Keratinocyte (primary cell): ENCODE measurements around the gene MYO9A. TPM values are rescaled to one million over a fixed set of nuclear protein-coding genes. Genes with fewer than 3 reads are reported as not detected.

Experiments used
- DNase-seq: peaks from one replicate; pipeline ENCODE4 v3.0.0-alpha.2; 2011; ENCODE audit warnings: low read depth, missing footprints, low spot score
- FAIRE-seq: peaks from 2 replicates; lab custom pipeline; 2011; peaks lifted over from hg19 to GRCh38; lab: Jason Lieb, UNC
- H2AFZ ChIP-seq: 2 replicates; pipeline ENCODE4 v1.6.0; 2012; ENCODE audit warnings: low read length, control low read depth, inconsistent platforms; ENCODE audit not compliant: control insufficient read depth
- H3K27ac ChIP-seq: 2 replicates; pipeline ENCODE4 v1.5.1; 2011; ENCODE audit warnings: low read length; ENCODE audit not compliant: control insufficient read depth, insufficient read depth
- H3K27me3 ChIP-seq: 3 replicates; pipeline ENCODE4 v1.6.0; 2011; ENCODE audit warnings: low read length; ENCODE audit not compliant: control insufficient read depth, insufficient read depth; ENCODE audit errors: extremely low read depth
- H3K36me3 ChIP-seq, 2 experiments: 2 replicates in 1 of 2; 3 replicates in 1 of 2; pipeline ENCODE4 v1.5.1; 2011; ENCODE audit warnings: low read length in 2 of 2, mild to moderate bottlenecking in 1 of 2; ENCODE audit not compliant: control insufficient read depth in 2 of 2, insufficient read depth in 2 of 2; ENCODE audit errors: extremely low read depth in 1 of 2
- H3K4me1 ChIP-seq: 3 replicates; pipeline ENCODE4 v1.5.1; 2011; ENCODE audit warnings: low read length; ENCODE audit not compliant: control insufficient read depth, insufficient read depth; ENCODE audit errors: extremely low read depth
- H3K4me2 ChIP-seq: 3 replicates; pipeline ENCODE4 v1.6.0; 2011; ENCODE audit warnings: low read depth, low read length; ENCODE audit not compliant: control insufficient read depth, insufficient read depth; ENCODE audit errors: extremely low read depth
- H3K4me3 ChIP-seq, 3 experiments: fragments of 200-600 bp in 1 of 3; sonication (generic) in 1 of 3; 2 replicates in 2 of 3; 3 replicates in 1 of 3; pipeline ENCODE4 v1.5.1; 2011 to 2016; ENCODE audit warnings: low read length in 3 of 3, mild to moderate bottlenecking in 3 of 3, control low read depth in 2 of 3, inconsistent platforms in 1 of 3, low read depth in 1 of 3, mixed read lengths in 1 of 3, mixed run types in 1 of 3, moderate library complexity in 1 of 3; ENCODE audit not compliant: control insufficient read depth in 2 of 3, insufficient read depth in 2 of 3; ENCODE audit errors: extremely low read depth in 1 of 3
- H3K79me2 ChIP-seq: 2 replicates; pipeline ENCODE4 v1.6.0; 2012; ENCODE audit warnings: low read length; ENCODE audit not compliant: control insufficient read depth, insufficient read depth
- H3K9ac ChIP-seq: 3 replicates; pipeline ENCODE4 v1.6.0; 2011; ENCODE audit warnings: low read length; ENCODE audit not compliant: control insufficient read depth, insufficient read depth; ENCODE audit errors: extremely low read depth
- H3K9me1 ChIP-seq: 3 replicates; pipeline ENCODE4 v1.6.0; 2011; ENCODE audit warnings: low read length; ENCODE audit not compliant: control insufficient read depth, insufficient read depth; ENCODE audit errors: extremely low read depth
- H3K9me3 ChIP-seq: 2 replicates; pipeline ENCODE4 v1.5.1; 2012; ENCODE audit warnings: low read depth, low read length; ENCODE audit not compliant: control insufficient read depth
- H4K20me1 ChIP-seq: 3 replicates; pipeline ENCODE4 v1.6.0; 2011; ENCODE audit warnings: low read length; ENCODE audit not compliant: control insufficient read depth, insufficient read depth; ENCODE audit errors: extremely low read depth
- EZH2 ChIP-seq: IDR thresholded peaks from one replicate; pipeline ENCODE4 v1.6.1; 2012; ENCODE audit warnings: inconsistent platforms, mild to moderate bottlenecking, low read length, moderate library complexity
- dilution Hi-C: fragments of 300-500 bp; cut with MboI; formaldehyde crosslinking; loops from one replicate; pipeline ENCODE4 v1.7.0; 2020; ENCODE audit warnings: low sequenced_read_pairs; ENCODE audit not compliant: extremely low pct_ligation_motif_present
- polyA plus RNA-seq, 5 experiments: library from polyadenylated mRNA; depleted of rRNA in 3 of 5; stranded (reverse) in 3 of 5; stranded (forward) in 1 of 5; unstranded in 1 of 5; fragments of >200 nt; gene quantifications; 1 replicate in 1 of 5; 2 replicates in 3 of 5; 3 replicates in 1 of 5; pipeline versions ENCODE4 v1.2.1 to v1.2.3, GENCODE V29; 2011 to 2012; ENCODE audit warnings: missing spikeins in 2 of 5, low read depth in 1 of 5, low replicate concordance in 1 of 5
- TF ChIP-seq, protein P1 (sequence below), 3 experiments: IDR thresholded peaks in 1 of 3; conservative IDR thresholded peaks in 1 of 3; optimal IDR thresholded peaks in 1 of 3; 2 replicates in 2 of 3; 3 replicates in 1 of 3; pipeline versions ENCODE3 to v1.5.1; 2011; ENCODE audit warnings: low read length in 3 of 3, mild to moderate bottlenecking in 3 of 3, moderate library complexity in 2 of 3, control low read depth in 1 of 3, inconsistent platforms in 1 of 3; ENCODE audit not compliant: insufficient read depth in 2 of 3; ENCODE audit errors: extremely low read depth in 1 of 3

Gene MYO9A
- polyA plus RNA-seq, 1 donor (not counting 4 experiments of a cell fraction or from before 2014, with no cell fraction given) = 10.6 TPM

DNA sequence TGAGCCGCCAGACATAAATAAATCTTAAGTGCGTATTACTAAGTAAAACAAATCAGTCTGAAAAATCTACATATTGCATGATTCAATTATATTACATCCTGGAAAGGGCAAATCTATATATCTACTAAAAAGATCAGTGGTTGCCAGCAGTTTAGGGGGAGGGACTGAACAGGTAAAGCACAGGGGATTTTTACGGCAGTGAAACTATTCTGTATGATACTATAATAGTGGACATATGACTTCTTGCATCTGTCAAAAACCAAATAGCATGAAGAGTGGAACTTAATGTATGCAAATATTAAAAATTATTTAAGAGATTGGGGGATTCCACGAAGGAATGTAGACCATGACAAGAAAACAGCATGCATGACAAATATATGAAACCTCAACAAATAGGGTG, 111.6 kb downstream of the MYO9A start:
- dilution Hi-C loops = no loop called here
- peaks cover 0 to 2% of the 10 kb centered on the region in 2 experiments for H3K36me3 ChIP-seq

DNA sequence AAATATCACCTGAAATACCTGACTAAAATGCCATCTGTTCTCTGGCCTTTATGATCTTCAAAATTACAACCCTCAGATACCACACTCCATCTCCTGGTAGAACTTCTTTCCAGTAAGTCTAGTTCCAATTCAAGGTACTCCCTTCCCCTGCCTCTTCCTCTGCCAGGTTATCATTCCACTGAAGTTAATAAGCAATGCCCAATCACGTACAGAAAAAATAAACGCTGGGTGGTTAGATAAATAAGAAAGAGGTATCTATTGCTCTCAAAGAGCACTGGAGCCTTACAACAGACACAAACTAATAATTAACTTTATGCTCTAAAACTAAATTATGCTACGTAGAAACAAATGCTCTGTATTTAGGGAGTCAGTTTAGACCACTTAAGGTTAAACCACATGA, 112.5 kb downstream of the MYO9A start:
- H3K4me1 ChIP-seq = no peaks in the 10 kb centered on the region
- dilution Hi-C loops = no loop called here
- TF ChIP-seq, protein P1, sequence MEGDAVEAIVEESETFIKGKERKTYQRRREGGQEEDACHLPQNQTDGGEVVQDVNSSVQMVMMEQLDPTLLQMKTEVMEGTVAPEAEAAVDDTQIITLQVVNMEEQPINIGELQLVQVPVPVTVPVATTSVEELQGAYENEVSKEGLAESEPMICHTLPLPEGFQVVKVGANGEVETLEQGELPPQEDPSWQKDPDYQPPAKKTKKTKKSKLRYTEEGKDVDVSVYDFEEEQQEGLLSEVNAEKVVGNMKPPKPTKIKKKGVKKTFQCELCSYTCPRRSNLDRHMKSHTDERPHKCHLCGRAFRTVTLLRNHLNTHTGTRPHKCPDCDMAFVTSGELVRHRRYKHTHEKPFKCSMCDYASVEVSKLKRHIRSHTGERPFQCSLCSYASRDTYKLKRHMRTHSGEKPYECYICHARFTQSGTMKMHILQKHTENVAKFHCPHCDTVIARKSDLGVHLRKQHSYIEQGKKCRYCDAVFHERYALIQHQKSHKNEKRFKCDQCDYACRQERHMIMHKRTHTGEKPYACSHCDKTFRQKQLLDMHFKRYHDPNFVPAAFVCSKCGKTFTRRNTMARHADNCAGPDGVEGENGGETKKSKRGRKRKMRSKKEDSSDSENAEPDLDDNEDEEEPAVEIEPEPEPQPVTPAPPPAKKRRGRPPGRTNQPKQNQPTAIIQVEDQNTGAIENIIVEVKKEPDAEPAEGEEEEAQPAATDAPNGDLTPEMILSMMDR (optimal IDR thresholded peaks at IDR 0.05 in 1 of 3, IDR thresholded peaks at IDR 0.05 in 1 of 3, conservative IDR thresholded peaks at IDR 0.05 in 1 of 3; ENCODE audit: extremely low read depth in 1 of 3, insufficient read depth in 2 of 3, low read length in 3 of 3) = no peak
- TF ChIP-seq EZH2 = no peak
- no peak overlapping the region for H3K4me3 ChIP-seq
- H3K9me3 ChIP-seq = no peaks in the 10 kb centered on the region
- no peaks in the 10 kb centered on the region for H3K9me1 ChIP-seq
- no peaks in the 10 kb centered on the region for H3K79me2 ChIP-seq
- no peak overlapping the region for H3K9ac ChIP-seq
- no peak overlapping the region for H3K27ac ChIP-seq
- DNase-seq = no peak
- FAIRE-seq = no peak
- H3K36me3 ChIP-seq = peaks cover 0 to 2% of the 10 kb centered on the region in 2 experiments
- H3K27me3 ChIP-seq = no peaks in the 10 kb centered on the region
- H3K4me2 ChIP-seq = no peak overlapping the region
- no peak overlapping the region for H2AFZ ChIP-seq
- H4K20me1 ChIP-seq = no peaks in the 10 kb centered on the region

More for the DNA sequence above, 111.6 kb downstream of the MYO9A start:
- H3K4me2 ChIP-seq = no peak overlapping the region
- no peak for TF ChIP-seq EZH2
- TF ChIP-seq, protein P1 (optimal IDR thresholded peaks at IDR 0.05 in 1 of 3, IDR thresholded peaks at IDR 0.05 in 1 of 3, conservative IDR thresholded peaks at IDR 0.05 in 1 of 3; ENCODE audit: extremely low read depth in 1 of 3, insufficient read depth in 2 of 3, low read length in 3 of 3) = no peak
- H3K4me3 ChIP-seq = no peak overlapping the region
- no peak overlapping the region for H2AFZ ChIP-seq
- H3K79me2 ChIP-seq = no peaks in the 10 kb centered on the region
- H3K27me3 ChIP-seq = no peaks in the 10 kb centered on the region
- H3K4me1 ChIP-seq = no peaks in the 10 kb centered on the region
- H3K9me3 ChIP-seq = no peaks in the 10 kb centered on the region
- no peak for FAIRE-seq
- H3K9me1 ChIP-seq = no peaks in the 10 kb centered on the region
- no peak overlapping the region for H3K27ac ChIP-seq
- no peak overlapping the region for H3K9ac ChIP-seq
- no peak for DNase-seq
- H4K20me1 ChIP-seq = no peaks in the 10 kb centered on the region
